HG02798 (cell line): ENCODE measurements around the gene OR2T3.
"Not testable (repeated sequence)": the region's sequence is repeated elsewhere in the genome, so short reads cannot be mapped to it uniquely, and the experiment has no call there.

Source experiments
- ATAC-seq: cut with Tn5 transposase; IDR thresholded peaks from one replicate; pipeline ENCODE4 v1.9.1; 2021; ENCODE audit warnings: mild to moderate bottlenecking; ENCODE audit not compliant: unreplicated experiment, poor library complexity

Gene OR2T3

DNA sequence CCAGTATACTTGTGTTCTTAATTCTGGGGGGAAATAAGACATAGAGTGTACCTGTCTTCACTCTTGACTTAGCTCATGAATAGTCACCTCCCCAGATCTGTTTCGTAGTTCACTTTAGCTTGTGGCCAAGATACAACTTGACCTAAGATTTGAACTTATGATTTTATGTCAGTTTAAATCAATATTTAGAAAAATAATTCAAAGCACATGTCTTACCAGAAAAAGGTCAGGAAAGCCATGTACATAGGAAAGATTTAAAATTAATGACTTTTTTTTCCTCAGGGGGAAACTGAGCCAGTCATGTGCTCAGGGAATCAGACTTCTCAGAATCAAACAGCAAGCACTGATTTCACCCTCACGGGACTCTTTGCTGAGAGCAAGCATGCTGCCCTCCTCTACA lies at the start of gene OR2T3:
Gene OR2T3, plus strand, starts transcription at position 301 of the 400 bp plus-strand sequence. Its CDS starts 0 bp downstream, at position 301.
- ATAC-seq: not testable (repeated sequence)

GRCh38 chr1:248427526-248428191 lies 45.5 kb upstream of the OR2T3 start:
- ATAC-seq: peak; percentile 53

GRCh38 chr1:248428192-248428533 lies 45.0 kb upstream of the OR2T3 start:
- ATAC-seq: peak; percentile 97

DNA sequence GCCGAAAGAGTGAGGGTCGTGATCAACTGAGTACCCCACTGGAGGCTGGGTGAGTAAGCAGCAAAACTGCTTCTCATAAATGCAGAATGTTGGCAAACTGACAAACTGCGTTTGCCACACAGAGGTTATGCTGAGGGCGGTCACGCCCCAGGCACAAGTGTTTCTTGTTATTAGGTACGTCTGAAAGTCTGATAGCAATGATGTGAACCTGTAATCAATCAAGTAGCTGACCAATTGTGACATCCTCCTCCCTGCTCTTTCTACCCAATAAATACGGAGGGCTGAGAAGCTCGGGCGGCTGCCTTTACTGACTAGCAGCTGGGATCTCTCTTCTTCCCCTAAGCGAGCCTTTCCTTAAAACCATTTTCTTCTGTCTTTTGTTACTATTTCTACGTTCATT lies 41.5 kb upstream of the OR2T3 start:
- ATAC-seq: not testable (repeated sequence)

- not testable (repeated sequence) for ATAC-seq
These were observed 41.0 kb upstream of the OR2T3 start for GRCh38 chr1:248432201-248432600.

DNA sequence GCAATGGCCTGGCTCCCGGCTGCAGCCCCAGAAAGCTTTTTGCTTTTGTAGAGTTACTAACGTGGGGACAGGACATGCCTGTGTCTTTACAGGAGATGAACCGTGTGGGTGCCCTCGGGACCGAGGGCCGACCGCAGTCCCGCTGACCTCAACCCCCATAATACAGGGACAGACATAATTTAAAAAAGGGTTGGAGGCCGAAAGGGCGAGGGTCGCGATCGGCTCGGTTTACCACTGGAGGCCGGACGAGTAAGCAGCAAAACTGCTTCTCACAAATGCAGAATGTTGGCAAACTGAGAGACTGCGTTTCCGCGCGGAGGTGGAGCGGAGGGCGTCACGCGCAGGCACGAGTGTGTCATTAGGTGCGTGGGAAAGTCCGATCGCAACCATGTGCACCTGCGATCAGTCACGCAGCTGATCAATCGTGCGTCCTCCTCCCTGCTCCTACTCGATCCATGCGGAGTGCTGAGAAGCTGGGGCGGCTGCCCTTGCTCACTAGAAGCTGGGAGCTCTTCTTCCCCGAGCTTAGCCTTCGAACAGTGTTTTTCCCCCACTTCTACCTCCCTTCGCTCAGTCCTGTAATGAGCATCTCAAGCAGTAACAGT lies 39.2 kb upstream of the OR2T3 start:
- not testable (repeated sequence) for ATAC-seq

DNA sequence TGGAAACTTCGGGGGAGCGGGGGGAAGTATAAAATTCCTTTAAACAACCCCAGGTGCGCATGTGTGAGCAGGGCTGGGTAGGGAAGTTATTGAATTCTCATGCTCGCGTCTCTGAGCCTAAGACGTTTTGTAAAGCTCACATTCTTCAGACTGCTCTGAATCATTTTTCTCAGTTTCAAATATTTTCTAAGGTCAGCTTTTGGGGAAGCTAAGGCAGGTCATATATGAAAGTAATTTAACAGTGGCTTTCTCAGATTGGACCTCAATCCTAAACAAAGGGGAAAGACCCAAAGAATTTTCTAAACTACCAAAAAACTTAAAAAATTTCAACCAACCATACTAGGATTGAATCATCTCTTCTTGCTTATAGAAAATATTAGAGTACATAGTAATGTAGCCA lies 38.2 kb upstream of the OR2T3 start:
- peak; percentile 50 for ATAC-seq

DNA sequence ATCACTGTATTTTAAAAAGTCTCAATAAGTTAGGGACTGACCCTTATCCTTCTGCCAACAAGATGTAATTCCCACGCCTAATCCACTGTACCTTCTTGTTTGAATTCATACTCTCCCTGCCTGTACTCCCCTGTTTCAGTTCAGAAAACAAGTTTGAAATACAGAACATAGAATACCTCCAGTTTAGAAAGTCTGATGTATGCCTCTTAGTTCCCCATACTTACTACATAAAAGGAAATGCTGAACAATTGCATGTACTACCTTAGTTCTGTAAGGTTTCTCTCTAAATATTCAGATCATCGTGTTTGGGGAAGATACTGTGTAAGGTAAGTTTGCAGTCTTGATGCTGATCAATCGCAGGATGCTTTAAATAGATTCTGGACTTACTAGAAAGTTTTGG lies 36.8 kb upstream of the OR2T3 start:
- ATAC-seq: peak; percentile 52

GRCh38 chr1:248438668-248439067 lies 34.5 kb upstream of the OR2T3 start:
- ATAC-seq: peak; percentile 52

GRCh38 chr1:248439283-248439682 lies 33.9 kb upstream of the OR2T3 start:
- not testable (repeated sequence) for ATAC-seq

DNA sequence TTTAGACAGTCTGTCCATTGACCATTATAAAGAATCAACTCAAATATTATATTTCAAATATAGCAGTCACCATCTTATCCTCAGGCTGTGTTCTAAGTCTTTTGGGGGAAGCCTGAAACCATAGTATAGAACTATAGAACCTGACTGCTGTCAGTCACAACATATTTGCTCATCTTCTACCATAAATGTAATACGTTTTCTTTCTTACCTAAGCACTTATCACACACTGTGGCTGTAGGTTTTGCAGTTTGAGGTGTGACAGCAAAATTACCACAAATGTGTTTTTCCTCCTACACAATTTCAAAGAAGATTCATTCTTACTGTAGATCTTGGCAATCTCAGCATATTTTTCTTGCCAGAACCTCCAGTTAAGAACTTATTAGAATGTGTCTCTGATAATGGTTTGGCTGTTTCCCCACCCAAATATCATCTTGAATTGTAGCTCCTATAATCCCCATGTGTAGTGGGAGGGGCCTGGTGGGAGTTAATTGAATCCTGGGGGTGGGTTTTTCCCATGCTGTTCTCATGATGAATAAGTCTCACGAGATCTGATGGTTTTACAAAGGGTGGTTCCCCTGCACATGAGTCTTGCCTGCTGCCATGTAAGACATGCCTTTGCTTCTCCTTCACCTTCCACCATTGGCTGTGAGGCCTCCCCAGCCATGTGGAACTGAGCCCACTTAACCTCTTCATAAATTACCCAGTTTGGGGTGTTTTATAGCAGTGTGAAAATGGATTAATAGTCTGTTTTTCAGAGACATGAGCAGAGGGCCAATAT lies 30.5 kb upstream of the OR2T3 start:
- ATAC-seq: not testable (repeated sequence)

DNA sequence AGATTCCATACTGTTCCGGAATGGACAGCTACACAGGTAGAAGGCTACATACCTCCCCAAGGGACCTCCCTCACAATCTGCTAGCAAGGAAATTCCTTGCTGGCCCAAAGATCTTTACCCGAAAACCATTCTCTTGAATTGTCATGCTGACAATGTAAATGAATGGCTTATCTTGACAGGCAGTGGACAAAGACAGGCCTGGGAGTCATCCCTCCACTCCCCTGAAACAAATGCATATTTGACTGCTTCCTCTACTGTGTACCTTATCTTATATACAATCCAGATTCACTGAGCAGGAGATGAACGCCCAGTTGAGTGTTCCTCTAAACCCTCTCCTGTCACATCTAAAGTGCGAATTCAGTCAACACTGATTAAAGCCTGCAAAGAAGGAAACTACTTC lies 28.5 kb upstream of the OR2T3 start:
- not testable (repeated sequence) for ATAC-seq

- not testable (repeated sequence) for ATAC-seq
These were observed 27.8 kb upstream of the OR2T3 start, which contains the start of gene OR2T2 for GRCh38 chr1:248445399-248445798. Gene OR2T2 (plus strand): TSS chr1:248445637. CDS start chr1:248452798, 7,161 bp downstream.

DNA sequence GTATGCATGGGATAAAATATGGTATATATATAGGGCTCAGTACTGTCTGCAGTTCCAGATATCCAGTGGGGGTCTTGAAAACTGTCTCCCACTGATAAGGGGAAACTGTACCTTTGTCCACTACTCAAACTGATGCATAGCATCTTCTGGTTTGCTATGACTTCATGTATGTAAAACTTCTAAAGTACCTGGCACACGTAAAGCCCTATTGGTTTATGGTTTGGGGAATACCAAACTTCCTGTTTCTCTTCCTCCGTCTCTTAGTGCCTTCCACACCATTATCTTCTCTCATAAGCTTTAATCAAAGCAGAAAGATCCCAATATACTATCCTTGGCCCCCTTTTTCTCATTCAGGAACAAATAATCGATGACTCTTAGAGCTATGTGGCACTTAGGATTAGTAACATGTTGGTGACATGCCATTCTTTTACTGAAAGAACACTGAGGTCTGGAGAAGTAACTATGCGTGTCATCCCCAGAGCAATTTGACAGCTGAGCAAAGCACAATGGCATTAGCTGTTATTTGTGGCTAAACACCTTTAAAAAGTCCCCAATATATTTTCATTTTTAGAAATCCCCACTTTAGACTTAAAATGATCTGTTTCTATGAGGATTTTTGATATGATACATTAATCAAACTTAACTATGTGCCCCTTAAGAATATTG lies 24.6 kb upstream of the OR2T3 start:
- peak; percentile 53 for ATAC-seq

DNA sequence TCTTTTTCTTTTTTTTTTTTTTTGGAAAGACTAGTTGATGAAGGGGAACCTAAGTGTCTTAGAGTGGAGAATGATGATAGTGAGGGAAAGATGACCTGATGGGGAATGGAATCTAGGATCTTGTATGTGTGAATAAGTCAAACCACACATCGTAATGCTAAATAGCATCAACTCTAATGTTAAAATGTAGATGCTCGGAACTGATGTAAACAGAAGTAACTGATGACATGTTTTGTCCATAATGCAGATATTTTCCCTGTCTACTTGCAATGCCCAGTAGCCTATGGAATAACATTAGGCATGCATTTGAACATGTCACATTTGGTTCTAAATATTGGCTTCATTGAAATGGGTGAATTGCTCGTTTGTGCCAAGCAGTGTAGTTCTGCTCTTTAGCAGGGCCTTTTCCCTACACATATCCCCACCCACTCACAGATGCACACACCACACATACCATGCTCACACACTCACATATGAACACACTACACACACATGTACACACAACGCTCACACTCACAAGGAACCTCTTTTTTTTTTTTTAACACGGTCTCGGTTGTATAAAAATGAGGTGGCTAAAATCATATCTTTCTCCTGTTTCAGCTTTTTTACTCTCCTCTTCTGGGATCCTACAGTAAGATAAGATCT lies 23.2 kb upstream of the OR2T3 start:
- not testable (repeated sequence) for ATAC-seq

- ATAC-seq: peak; percentile 61
These were observed 22.5 kb upstream of the OR2T3 start for GRCh38 chr1:248450466-248451145.

GRCh38 chr1:248453619-248454018 lies 19.5 kb upstream of the OR2T3 start:
- ATAC-seq: not testable (repeated sequence)

DNA sequence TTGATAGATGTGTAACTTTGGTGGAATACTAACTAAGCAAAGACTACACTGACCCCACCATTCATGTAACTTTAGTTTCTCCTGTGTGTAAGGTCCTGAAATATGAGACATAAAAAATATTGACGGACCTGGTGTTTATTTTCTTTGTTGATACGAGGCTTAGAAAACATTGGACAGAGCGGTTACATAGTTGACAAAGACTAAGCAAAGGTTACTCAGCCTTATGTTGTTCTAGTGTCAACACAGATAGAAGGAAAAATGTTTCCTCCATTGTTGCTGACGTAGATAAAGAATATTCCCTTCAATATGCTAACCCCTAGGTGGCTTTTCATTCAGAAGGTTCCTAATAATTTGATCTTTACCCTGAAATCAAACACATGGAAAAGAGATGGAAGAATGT lies 18.1 kb upstream of the OR2T3 start:
- ATAC-seq: not testable (repeated sequence)

DNA sequence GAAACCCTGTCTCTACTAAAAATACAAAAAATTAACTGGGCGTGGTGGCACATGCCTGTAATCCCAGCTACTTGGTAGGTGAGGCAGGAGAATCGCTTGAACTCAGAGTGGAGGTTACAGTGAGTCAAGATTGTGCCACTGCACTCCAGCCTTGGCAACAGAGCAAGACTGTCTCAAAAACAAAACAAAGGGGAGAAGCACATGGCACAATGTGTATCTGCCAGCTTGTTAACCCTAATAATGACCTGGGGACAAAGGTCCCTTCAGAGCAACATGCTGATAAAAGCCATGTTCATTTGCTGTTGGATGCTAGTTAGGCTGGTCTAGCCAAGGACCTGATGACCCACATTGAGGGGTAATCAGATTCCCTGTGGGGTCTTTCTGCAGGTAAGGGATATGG lies 16.5 kb upstream of the OR2T3 start:
- not testable (repeated sequence) for ATAC-seq

- ATAC-seq: not testable (repeated sequence)
These were observed 14.0 kb upstream of the OR2T3 start for GRCh38 chr1:248459117-248459516.
